Measurements from ENCODE around the gene HSPA1B.

HSPA1B gene

DNA sequence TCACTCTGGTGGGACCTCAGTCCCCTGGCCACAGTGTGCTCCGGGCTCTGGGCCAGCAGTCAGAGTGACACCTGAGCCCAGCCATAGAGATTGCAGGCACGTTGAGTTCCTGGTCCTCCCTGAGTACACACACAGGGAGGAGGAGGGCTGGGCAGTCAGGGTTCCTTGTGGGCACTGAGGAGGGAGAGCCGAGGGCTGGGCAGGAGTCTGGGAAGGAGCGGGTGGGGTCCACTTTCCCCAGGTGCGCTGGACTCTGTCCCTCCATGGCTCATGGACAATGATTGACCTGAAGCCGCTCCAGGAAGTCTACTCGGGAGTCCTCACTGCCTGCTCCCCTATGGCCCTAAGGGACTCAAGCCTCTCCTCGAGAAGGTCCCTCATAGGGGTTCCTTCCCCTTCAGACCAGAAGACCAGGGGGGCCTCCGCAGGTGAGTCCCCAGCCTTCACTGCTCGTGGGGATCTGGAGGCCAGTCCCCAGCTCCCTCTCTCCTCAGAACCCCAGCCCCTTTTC, 50.2 kb downstream of the HSPA1B start:
- peak overlapping the region; percentile 78 for H3K27ac ChIP-seq
- TF ChIP-seq CTCF (IDR thresholded peaks at IDR 0.05) (no peak), ZFX (IDR thresholded peaks at IDR 0.05; ENCODE audit: borderline replicate concordance) (no peak)

DNA sequence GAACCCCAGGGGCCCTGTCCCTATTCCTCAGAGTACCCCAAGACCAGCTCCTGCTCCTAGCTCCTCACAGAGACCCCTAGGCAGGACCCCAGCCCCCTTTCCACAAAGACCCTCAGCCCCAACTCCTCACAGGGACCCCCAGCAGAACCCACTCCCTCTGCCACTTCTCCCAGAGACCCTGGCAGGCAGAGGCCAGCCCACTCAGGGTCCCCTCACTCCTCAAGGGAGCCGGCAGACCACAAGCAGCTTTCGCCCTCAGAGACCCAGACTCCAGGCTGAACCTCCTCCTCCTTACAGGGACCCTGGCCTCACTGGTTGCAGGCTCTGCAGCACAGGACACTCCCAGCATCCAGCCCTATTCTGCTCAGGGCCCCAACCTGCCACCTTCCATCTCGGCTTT, 50.7 kb downstream of the HSPA1B start:
- no peak for TF ChIP-seq ZFX (IDR thresholded peaks at IDR 0.05; ENCODE audit: borderline replicate concordance)
- no peak for TF ChIP-seq CTCF (IDR thresholded peaks at IDR 0.05)
- H3K27ac ChIP-seq, result peak overlapping the region; percentile 78

DNA sequence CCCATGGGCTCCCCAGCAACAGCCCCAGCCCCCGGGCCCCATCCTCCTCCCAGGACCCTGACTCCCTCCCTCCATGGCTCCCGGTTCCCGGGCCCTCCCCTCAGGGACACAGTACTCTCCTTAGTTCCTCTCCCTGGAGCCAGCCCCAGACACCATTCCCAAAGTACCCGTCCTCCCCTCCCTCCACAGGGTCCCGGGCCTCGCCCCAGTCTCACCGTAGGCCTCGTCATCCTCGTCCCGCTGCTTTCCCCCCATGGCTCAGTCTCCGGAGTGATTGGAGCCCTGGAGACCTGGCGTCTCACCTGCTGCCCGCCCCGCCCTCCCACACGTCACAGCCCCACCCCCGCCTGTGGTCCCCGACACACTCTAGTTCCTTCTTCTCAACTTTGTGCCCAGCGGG, 51.2 kb downstream of the HSPA1B start, which contains the start of gene SLC44A4:
Gene SLC44A4 (minus strand): TSS at position 272 of the 400 bp plus-strand sequence. CDS start 17 bp downstream, at position 255.
- no peak for TF ChIP-seq ZFX (IDR thresholded peaks at IDR 0.05; ENCODE audit: borderline replicate concordance)
- TF ChIP-seq CTCF (IDR thresholded peaks at IDR 0.05), result no peak
- H3K27ac ChIP-seq, result peak within 1 kb of the TSS; percentile 78

- H3K27ac ChIP-seq, result peak overlapping the region; percentile 78
Measured at GRCh38 chr6:31879143-31879542, 51.6 kb downstream of the HSPA1B start.

More at GRCh38 chr6:31879143-31879542, 51.6 kb downstream of the HSPA1B start:
- TF ChIP-seq ZFX (IDR thresholded peaks at IDR 0.05; ENCODE audit: borderline replicate concordance) (no peak), CTCF (IDR thresholded peaks at IDR 0.05) (no peak)

Measured in 22Rv1 (cell line).